LNCAP (cell line): ENCODE results near the gene HOXD12.

Experiments
- TF ChIP-seq, protein P1 (sequence below): fragments of 450-650 bp; IDR thresholded peaks from 2 replicates; pipeline ENCODE4 v1.5.1; 2017; ENCODE audit warnings: mild to moderate bottlenecking

HOXD12 gene

DNA sequence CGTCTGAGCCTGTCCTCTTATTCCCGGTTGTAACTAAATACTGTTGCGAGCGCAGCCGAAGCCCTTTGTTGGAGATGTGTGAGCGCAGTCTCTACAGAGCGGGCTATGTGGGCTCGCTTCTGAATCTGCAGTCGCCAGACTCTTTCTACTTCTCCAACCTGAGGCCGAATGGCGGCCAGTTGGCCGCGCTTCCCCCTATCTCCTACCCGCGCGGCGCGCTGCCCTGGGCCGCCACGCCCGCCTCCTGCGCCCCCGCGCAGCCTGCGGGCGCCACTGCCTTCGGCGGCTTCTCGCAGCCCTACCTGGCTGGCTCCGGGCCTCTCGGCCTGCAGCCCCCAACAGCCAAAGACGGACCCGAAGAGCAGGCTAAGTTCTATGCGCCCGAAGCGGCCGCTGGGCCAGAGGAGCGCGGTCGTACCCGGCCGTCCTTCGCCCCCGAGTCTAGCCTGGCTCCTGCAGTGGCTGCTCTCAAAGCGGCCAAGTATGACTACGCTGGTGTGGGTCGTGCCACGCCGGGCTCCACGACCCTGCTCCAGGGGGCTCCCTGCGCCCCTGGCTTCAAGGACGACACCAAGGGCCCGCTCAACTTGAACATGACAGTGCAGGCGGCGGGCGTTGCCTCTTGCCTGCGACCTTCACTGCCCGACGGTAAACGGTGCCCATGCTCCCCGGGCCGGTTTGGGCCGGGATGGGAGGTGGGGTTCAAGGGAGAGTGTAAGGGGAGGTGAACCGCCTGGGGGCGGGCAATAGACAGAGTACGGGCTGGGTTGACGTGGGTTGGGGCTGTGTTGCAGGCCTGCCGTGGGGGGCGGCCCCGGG lies at the start of gene HOXD12:
Gene HOXD12, plus strand, starts transcription at position 68 of the 819 bp plus-strand sequence. Its CDS starts 7 bp downstream, at position 75.
- TF ChIP-seq, protein P1, sequence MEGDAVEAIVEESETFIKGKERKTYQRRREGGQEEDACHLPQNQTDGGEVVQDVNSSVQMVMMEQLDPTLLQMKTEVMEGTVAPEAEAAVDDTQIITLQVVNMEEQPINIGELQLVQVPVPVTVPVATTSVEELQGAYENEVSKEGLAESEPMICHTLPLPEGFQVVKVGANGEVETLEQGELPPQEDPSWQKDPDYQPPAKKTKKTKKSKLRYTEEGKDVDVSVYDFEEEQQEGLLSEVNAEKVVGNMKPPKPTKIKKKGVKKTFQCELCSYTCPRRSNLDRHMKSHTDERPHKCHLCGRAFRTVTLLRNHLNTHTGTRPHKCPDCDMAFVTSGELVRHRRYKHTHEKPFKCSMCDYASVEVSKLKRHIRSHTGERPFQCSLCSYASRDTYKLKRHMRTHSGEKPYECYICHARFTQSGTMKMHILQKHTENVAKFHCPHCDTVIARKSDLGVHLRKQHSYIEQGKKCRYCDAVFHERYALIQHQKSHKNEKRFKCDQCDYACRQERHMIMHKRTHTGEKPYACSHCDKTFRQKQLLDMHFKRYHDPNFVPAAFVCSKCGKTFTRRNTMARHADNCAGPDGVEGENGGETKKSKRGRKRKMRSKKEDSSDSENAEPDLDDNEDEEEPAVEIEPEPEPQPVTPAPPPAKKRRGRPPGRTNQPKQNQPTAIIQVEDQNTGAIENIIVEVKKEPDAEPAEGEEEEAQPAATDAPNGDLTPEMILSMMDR, result no peak

DNA sequence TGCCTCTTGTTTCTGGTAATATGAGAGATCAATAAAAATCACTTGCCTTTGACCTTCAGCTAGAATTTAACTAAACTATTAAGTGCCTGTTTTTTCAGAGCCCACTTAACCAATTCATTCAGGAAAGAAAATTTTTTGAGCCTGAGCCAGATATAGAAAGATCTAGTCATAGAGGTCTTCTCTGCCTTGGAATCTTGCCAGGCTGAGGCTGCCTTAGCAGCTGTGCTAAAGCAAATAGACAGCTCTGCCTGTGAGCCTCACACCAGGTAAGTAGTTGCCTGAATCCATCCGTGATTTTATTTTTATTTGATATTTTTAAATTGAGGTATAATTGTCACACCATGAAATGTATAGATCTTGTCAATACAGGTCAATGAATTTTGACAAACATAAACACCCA lies 43.2 kb upstream of the HOXD12 start:
- TF ChIP-seq, protein P1, result no peak

DNA sequence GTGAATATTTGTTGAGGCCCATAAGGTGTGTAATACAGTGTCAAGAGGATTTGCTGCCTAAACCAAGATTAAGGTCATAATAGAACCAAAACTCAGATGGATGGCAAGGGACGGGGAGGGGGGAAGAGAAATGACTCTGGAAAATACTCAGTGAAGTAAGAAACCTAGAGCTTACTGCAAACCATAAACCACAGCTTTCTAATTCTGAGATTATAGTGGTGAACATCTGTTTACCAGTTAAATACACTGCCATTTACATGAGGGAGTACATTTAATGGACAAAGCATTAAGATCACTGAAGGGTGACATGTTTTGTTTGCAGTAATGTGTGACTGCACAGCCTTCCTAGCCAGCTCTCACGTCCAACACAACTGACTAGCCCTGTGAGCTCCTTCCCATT lies 35.6 kb upstream of the HOXD12 start:
- TF ChIP-seq, protein P1, result no peak

- TF ChIP-seq, protein P1, result no peak
Observed at GRCh38 chr2:176066645-176067588, 32.7 kb upstream of the HOXD12 start.

- TF ChIP-seq, protein P1, result no peak
Observed at GRCh38 chr2:176067589-176068418, 31.8 kb upstream of the HOXD12 start.

DNA sequence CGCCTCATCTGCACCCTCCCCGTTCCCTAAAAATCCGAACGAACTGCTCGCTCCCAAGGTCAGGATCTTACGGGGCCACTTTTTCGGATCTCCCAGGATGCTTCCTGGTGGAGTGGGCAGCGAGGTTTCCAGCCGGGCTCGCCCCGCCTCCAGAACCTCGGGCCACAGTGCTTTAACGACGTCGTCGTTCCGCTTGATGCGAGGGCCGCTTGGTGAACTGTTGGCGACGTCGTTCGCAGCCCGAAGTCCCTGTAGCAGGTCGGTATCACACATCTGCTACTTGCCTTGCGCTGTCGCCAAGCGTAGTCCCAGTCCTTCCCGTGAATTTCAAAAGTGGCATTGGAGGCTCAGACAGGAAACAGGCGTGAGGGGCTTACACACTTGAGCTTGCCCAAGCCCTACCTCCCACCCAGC lies 31.2 kb upstream of the HOXD12 start:
- TF ChIP-seq, protein P1, result no peak
